HUDEP-2 (cell line): ENCODE results near the gene ESR1.
"Not testable (repeated sequence)": the region's sequence is repeated elsewhere in the genome, so short reads cannot be mapped to it uniquely, and the experiment has no call there.

Experiments
- DNase-seq, 76 experiments: peaks; one replicate each; lab custom pipeline; 2025; ENCODE audit not compliant: unreplicated experiment in 76 of 76; lab: John Stamatoyannopoulos, UW

ESR1 gene

GRCh38 chr6:152048921-152049320 is 241.4 kb downstream of the ESR1 start:
- DNase-seq: no peak

GRCh38 chr6:152049502-152049901 is 242.0 kb downstream of the ESR1 start:
- DNase-seq: no peak

GRCh38 chr6:152050451-152051195 is 243.1 kb downstream of the ESR1 start:
- no peak for DNase-seq

GRCh38 chr6:152052061-152052460 is 244.6 kb downstream of the ESR1 start:
- no peak for DNase-seq

- no peak for DNase-seq
Measured at GRCh38 chr6:152053332-152053731, 245.8 kb downstream of the ESR1 start.

- DNase-seq: no peak
Measured at GRCh38 chr6:152054441-152054840, 247.0 kb downstream of the ESR1 start.

GRCh38 chr6:152055517-152055916 is 248.0 kb downstream of the ESR1 start:
- DNase-seq: no peak

GRCh38 chr6:152057832-152058498 is 250.5 kb downstream of the ESR1 start:
- no peak for DNase-seq

GRCh38 chr6:152059909-152060308 is 252.4 kb downstream of the ESR1 start:
- DNase-seq: no peak

GRCh38 chr6:152062476-152062875 is 255.0 kb downstream of the ESR1 start:
- DNase-seq: no peak

- no peak for DNase-seq
Measured at GRCh38 chr6:152063170-152063921, 255.9 kb downstream of the ESR1 start.

GRCh38 chr6:152068622-152069261 is 261.3 kb downstream of the ESR1 start:
- peak in 8 of 76 experiments; percentile 5 to 42 (median 16) for DNase-seq

GRCh38 chr6:152070556-152070955 is 263.1 kb downstream of the ESR1 start:
- peak in 2 of 76 experiments; percentile 11 to 14 for DNase-seq

- DNase-seq: no peak
Measured at GRCh38 chr6:152071318-152071717, 263.8 kb downstream of the ESR1 start.

- DNase-seq: no peak
Measured at GRCh38 chr6:152071843-152072242, 264.4 kb downstream of the ESR1 start.

- not testable (repeated sequence) for DNase-seq
Measured at GRCh38 chr6:152076242-152076641, 268.8 kb downstream of the ESR1 start.

- DNase-seq: no peak
Measured at GRCh38 chr6:152078001-152078400, 270.5 kb downstream of the ESR1 start.

GRCh38 chr6:152078804-152079203 is 271.3 kb downstream of the ESR1 start:
- no peak for DNase-seq

GRCh38 chr6:152085451-152085921 is 278.0 kb downstream of the ESR1 start:
- DNase-seq: peak in 1 of 76 experiments; percentile 25

- no peak for DNase-seq
Measured at GRCh38 chr6:152086223-152086873, 278.9 kb downstream of the ESR1 start.
